Suprapubic skin (tissue), 4 donors: ENCODE measurements around the gene TTC27. TPM values are rescaled to one million over a fixed set of nuclear protein-coding genes. Genes with fewer than 3 reads are reported as not detected.

ENCODE experiments used
- DNase-seq, 2 donors: peaks; one replicate each; pipeline ENCODE4 v3.0.0-alpha.2; 2019; ENCODE audit warnings: low spot score in 2 of 2
- H3K27ac ChIP-seq: fragments of 200-600 bp; sonication (generic); one replicate; pipeline ENCODE4 v1.5.1; 2019
- H3K27me3 ChIP-seq: fragments of 200-600 bp; sonication (generic); one replicate; pipeline ENCODE4 v1.5.1; 2019
- H3K36me3 ChIP-seq: fragments of 200-600 bp; sonication (generic); one replicate; pipeline ENCODE4 v1.5.1; 2019
- H3K4me1 ChIP-seq: fragments of 200-600 bp; sonication (generic); one replicate; pipeline ENCODE4 v1.5.1; 2019
- H3K4me3 ChIP-seq: fragments of 200-600 bp; sonication (generic); one replicate; pipeline ENCODE4 v1.5.1; 2019; ENCODE audit warnings: mild to moderate bottlenecking
- H3K9me3 ChIP-seq: fragments of 200-600 bp; sonication (generic); one replicate; pipeline ENCODE4 v1.5.1; 2019
- CTCF ChIP-seq, 2 donors: fragments of 200-600 bp in 1 of 2; fragments of 450-650 bp in 1 of 2; sonication (generic) in 1 of 2; IDR thresholded peaks; one replicate each; pipeline ENCODE4 v1.5.1; 2016 to 2019; ENCODE audit warnings: antibody characterized with exemption in 2 of 2, mild to moderate bottlenecking in 1 of 2, moderate library complexity in 1 of 2
- EP300 ChIP-seq: sonication (generic); formaldehyde crosslinking; IDR thresholded peaks from one replicate; pipeline ENCODE4 v1.6.1; 2017; ENCODE audit warnings: antibody characterized with exemption
- POLR2A ChIP-seq, 2 donors: fragments of 450-650 bp; IDR thresholded peaks; one replicate each; pipeline ENCODE4 v1.6.1; 2017; ENCODE audit warnings: antibody characterized with exemption in 2 of 2, mild to moderate bottlenecking in 2 of 2, moderate library complexity in 2 of 2
- POLR2AphosphoS5 ChIP-seq, 3 donors: sonication (generic); formaldehyde crosslinking; IDR thresholded peaks; one replicate each; pipeline ENCODE4 v1.6.1; 2017; ENCODE audit warnings: antibody characterized with exemption in 3 of 3
- WGBS: methylation state at CpG from one replicate; pipeline ENCODE4 v1.1.5; 2018; 5-methylcytosine and 5-hydroxymethylcytosine counted together
- total RNA-seq, 4 donors: library from RNA; depleted of rRNA; stranded (reverse); fragments of >200 nt; gene quantifications; one replicate each; pipeline ENCODE4 v1.1.0, GENCODE V29; 2016

The TTC27 gene
- total RNA-seq, 4 donors from 2014 or later = 14.0 to 32.7 (median 19.1) TPM

GRCh38 chr2:32805104-32806095, 177.6 kb downstream of the TTC27 start:
- H3K27ac ChIP-seq = no peak overlapping the region
- no peaks in the 10 kb centered on the region for H3K9me3 ChIP-seq
- no peaks in the 10 kb centered on the region for H3K27me3 ChIP-seq
- 94% methylated on average over 4 of the region's 4 CpGs for WGBS
- no peak for TF ChIP-seq CTCF (IDR thresholded peaks at IDR 0.05)
- no peak for TF ChIP-seq POLR2A (IDR thresholded peaks at IDR 0.05)
- TF ChIP-seq POLR2AphosphoS5 (IDR thresholded peaks at IDR 0.05) = no peak
- no peak for TF ChIP-seq EP300
- DNase-seq = no peak
- H3K4me1 ChIP-seq = no peaks in the 10 kb centered on the region
- H3K36me3 ChIP-seq = no peaks in the 10 kb centered on the region
- H3K4me3 ChIP-seq = no peak overlapping the region

- no peak for DNase-seq
- Histone ChIP-seq H3K9me3 (no peaks in the 10 kb centered on the region), H3K27me3 (no peaks in the 10 kb centered on the region), H3K4me3 (no peak overlapping the region), H3K27ac (no peak overlapping the region), H3K36me3 (no peaks in the 10 kb centered on the region), H3K4me1 (no peaks in the 10 kb centered on the region)
- WGBS = 64% methylated on average over 1 of the region's 1 CpG
- no peak for TF ChIP-seq CTCF (IDR thresholded peaks at IDR 0.05)
- no peak for TF ChIP-seq POLR2A (IDR thresholded peaks at IDR 0.05)
- no peak for TF ChIP-seq EP300
- no peak for TF ChIP-seq POLR2AphosphoS5 (IDR thresholded peaks at IDR 0.05)
Measured at GRCh38 chr2:32806857-32807256, 179.0 kb downstream of the TTC27 start.

GRCh38 chr2:32807662-32808061, 179.8 kb downstream of the TTC27 start:
- Histone ChIP-seq H3K9me3 (no peaks in the 10 kb centered on the region), H3K27me3 (no peaks in the 10 kb centered on the region), H3K4me1 (peaks cover 2% of the 10 kb centered on the region), H3K27ac (no peak overlapping the region), H3K4me3 (no peak overlapping the region), H3K36me3 (no peaks in the 10 kb centered on the region)
- 81% methylated on average over 5 of the region's 5 CpGs for WGBS
- TF ChIP-seq EP300 = no peak
- TF ChIP-seq POLR2AphosphoS5 (IDR thresholded peaks at IDR 0.05) = no peak
- TF ChIP-seq POLR2A (IDR thresholded peaks at IDR 0.05) = no peak
- no peak for TF ChIP-seq CTCF (IDR thresholded peaks at IDR 0.05)
- no peak for DNase-seq

- TF ChIP-seq EP300 (no peak), POLR2AphosphoS5 (IDR thresholded peaks at IDR 0.05) (no peak), POLR2A (IDR thresholded peaks at IDR 0.05) (no peak), CTCF (IDR thresholded peaks at IDR 0.05) (no peak)
- H3K27me3 ChIP-seq = no peaks in the 10 kb centered on the region
- H3K36me3 ChIP-seq = no peaks in the 10 kb centered on the region
- peak overlapping the region; percentile 11 for H3K27ac ChIP-seq
- H3K4me3 ChIP-seq = no peak overlapping the region
- H3K9me3 ChIP-seq = no peaks in the 10 kb centered on the region
- 55% methylated on average over 4 of the region's 4 CpGs for WGBS
- H3K4me1 ChIP-seq = peaks cover 2% of the 10 kb centered on the region
- DNase-seq = no peak
Measured at GRCh38 chr2:32810909-32811495, 183.2 kb downstream of the TTC27 start.

GRCh38 chr2:32811696-32812095, 183.8 kb downstream of the TTC27 start:
- 63% methylated on average over 5 of the region's 5 CpGs for WGBS
- TF ChIP-seq CTCF (IDR thresholded peaks at IDR 0.05) = no peak
- no peak for TF ChIP-seq POLR2AphosphoS5 (IDR thresholded peaks at IDR 0.05)
- TF ChIP-seq EP300 = no peak
- no peak for TF ChIP-seq POLR2A (IDR thresholded peaks at IDR 0.05)
- no peak for DNase-seq
- Histone ChIP-seq H3K36me3 (no peaks in the 10 kb centered on the region), H3K4me1 (peaks cover 2% of the 10 kb centered on the region), H3K4me3 (no peak overlapping the region), H3K27ac (peak overlapping the region; percentile 11), H3K9me3 (no peaks in the 10 kb centered on the region), H3K27me3 (no peaks in the 10 kb centered on the region)
